Tibial nerve (tissue), 4 donors: ENCODE measurements around the gene TEF.

ENCODE experiments used
- EP300 ChIP-seq, 2 donors: sonication (generic); formaldehyde crosslinking; IDR thresholded peaks; one replicate each; pipeline ENCODE4 v1.6.1; 2017; ENCODE audit warnings: antibody characterized with exemption in 2 of 2, mild to moderate bottlenecking in 1 of 2
- POLR2A ChIP-seq, 2 donors: fragments of 450-650 bp; IDR thresholded peaks; one replicate each; pipeline ENCODE4 v1.6.1; 2017; ENCODE audit warnings: antibody characterized with exemption in 2 of 2, mild to moderate bottlenecking in 2 of 2, moderate library complexity in 2 of 2
- TF ChIP-seq, protein P1 (sequence below), 5 experiments: fragments of 200-600 bp in 3 of 5; fragments of 450-650 bp in 2 of 5; sonication (generic) in 3 of 5; IDR thresholded peaks; one replicate each; pipeline ENCODE4 v1.5.1; 2016 to 2019; ENCODE audit warnings: antibody characterized with exemption in 5 of 5, mild to moderate bottlenecking in 3 of 5, moderate library complexity in 2 of 5

DNA sequence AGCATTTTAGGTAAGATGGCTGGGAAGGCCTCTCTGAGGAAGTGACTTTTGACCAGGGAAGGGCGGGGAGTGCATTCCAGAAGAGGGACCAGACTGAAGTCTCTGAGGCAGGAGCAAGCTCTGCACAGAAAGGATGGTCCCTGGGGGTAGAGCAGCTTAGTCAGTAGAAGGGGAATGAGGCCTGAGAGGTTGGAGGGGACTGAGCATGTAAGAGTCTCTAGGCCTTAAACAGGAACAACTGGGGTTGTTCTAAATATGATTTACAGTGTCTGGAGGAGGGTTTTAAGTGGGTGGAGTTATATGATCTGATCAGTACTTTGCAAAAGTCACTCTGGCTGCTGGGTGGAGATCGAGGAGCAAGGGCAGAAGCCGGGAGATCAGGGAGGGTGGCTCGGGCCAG lies 31.7 kb upstream of the TEF start:
- TF ChIP-seq, protein P1, sequence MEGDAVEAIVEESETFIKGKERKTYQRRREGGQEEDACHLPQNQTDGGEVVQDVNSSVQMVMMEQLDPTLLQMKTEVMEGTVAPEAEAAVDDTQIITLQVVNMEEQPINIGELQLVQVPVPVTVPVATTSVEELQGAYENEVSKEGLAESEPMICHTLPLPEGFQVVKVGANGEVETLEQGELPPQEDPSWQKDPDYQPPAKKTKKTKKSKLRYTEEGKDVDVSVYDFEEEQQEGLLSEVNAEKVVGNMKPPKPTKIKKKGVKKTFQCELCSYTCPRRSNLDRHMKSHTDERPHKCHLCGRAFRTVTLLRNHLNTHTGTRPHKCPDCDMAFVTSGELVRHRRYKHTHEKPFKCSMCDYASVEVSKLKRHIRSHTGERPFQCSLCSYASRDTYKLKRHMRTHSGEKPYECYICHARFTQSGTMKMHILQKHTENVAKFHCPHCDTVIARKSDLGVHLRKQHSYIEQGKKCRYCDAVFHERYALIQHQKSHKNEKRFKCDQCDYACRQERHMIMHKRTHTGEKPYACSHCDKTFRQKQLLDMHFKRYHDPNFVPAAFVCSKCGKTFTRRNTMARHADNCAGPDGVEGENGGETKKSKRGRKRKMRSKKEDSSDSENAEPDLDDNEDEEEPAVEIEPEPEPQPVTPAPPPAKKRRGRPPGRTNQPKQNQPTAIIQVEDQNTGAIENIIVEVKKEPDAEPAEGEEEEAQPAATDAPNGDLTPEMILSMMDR (IDR thresholded peaks at IDR 0.05) = no peak
- TF ChIP-seq EP300 (IDR thresholded peaks at IDR 0.05) = no peak
- TF ChIP-seq POLR2A (IDR thresholded peaks at IDR 0.05) = no peak
